ENCODE measurements around the gene TSHZ2.

The TSHZ2 gene

DNA sequence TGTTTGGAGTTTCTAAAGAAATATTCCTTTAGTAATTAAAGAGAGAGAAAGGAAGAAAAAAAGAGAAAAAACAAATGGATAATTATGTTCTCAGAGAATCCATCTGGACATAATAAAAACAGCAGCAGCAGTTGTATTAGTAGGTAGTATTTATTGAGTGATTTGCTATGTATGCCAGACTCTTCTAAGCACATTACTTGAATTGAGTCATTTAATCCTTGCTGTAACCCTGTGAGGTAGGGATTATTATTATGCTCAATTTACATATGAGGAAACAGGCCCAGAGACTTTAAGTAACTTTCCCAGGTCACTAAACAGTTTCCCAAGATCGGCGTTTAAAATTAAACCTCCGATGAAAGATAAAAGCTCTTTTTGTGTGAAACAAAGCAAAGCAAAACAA is 238.8 kb downstream of the TSHZ2 start:
- no peak for TF ChIP-seq POLR2AphosphoS5 (IDR thresholded peaks at IDR 0.05; ENCODE audit: low read depth, low read length)
- no peak for TF ChIP-seq SIN3A (IDR thresholded peaks at IDR 0.05; ENCODE audit: borderline replicate concordance, insufficient read depth, low read length)
- no peak for TF ChIP-seq TAF1 (IDR thresholded peaks at IDR 0.05; ENCODE audit: borderline replicate concordance, insufficient read depth, low read length)

DNA sequence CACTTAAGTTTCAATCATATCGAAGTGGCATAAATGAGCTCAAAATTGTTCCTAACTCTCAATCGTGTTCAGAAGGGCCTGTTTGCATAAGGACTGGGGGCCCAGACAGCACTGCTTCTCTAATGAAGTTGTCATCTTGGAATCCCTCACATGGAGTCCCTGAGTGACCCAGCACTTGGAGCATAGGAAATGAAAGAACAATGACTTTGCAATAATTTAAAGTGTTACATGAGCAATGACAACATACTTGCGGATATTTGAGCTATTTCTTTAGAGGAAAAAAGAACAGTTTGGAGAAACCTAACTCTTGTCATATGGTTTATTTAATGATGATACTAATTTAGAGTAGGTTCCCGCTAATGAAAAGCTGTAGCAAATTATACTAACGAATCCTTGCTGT is 239.9 kb downstream of the TSHZ2 start:
- TF ChIP-seq FOXP2 (optimal IDR thresholded peaks at IDR 0.05; ENCODE audit: borderline replicate concordance, extremely low read depth, extremely low read length, insufficient read depth) = no peak
- no peak for TF ChIP-seq SIN3A (IDR thresholded peaks at IDR 0.05; ENCODE audit: borderline replicate concordance, insufficient read depth, low read length)
- TF ChIP-seq TAF1 (IDR thresholded peaks at IDR 0.05; ENCODE audit: borderline replicate concordance, insufficient read depth, low read length) = no peak
- TF ChIP-seq, protein P1, sequence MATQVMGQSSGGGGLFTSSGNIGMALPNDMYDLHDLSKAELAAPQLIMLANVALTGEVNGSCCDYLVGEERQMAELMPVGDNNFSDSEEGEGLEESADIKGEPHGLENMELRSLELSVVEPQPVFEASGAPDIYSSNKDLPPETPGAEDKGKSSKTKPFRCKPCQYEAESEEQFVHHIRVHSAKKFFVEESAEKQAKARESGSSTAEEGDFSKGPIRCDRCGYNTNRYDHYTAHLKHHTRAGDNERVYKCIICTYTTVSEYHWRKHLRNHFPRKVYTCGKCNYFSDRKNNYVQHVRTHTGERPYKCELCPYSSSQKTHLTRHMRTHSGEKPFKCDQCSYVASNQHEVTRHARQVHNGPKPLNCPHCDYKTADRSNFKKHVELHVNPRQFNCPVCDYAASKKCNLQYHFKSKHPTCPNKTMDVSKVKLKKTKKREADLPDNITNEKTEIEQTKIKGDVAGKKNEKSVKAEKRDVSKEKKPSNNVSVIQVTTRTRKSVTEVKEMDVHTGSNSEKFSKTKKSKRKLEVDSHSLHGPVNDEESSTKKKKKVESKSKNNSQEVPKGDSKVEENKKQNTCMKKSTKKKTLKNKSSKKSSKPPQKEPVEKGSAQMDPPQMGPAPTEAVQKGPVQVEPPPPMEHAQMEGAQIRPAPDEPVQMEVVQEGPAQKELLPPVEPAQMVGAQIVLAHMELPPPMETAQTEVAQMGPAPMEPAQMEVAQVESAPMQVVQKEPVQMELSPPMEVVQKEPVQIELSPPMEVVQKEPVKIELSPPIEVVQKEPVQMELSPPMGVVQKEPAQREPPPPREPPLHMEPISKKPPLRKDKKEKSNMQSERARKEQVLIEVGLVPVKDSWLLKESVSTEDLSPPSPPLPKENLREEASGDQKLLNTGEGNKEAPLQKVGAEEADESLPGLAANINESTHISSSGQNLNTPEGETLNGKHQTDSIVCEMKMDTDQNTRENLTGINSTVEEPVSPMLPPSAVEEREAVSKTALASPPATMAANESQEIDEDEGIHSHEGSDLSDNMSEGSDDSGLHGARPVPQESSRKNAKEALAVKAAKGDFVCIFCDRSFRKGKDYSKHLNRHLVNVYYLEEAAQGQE (IDR thresholded peaks at IDR 0.05; ENCODE audit: insufficient read depth in 1 of 2, low read depth in 2 of 2, low read length in 2 of 2) = no peak
- TF ChIP-seq POLR2AphosphoS5 (IDR thresholded peaks at IDR 0.05; ENCODE audit: low read depth, low read length) = no peak

DNA sequence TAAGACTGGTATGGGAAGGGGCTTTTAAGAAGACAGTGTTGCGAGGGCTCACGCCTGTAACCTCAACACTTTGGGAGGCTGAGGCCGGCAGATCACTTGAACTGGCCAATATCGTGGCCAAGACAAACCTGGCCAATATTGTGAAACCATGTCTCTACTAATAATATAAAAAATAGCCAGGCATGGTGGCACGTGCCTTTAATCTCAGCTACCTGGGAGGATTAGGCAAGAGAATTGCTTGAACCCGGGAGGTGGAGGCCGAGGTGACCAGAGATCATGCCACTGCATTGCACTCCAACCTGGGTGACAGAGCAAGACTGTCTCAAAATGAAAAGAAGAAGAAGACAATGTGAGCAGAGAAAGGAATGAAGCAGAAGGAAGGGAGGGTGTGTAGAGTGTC is 242.2 kb downstream of the TSHZ2 start:
- TF ChIP-seq TAF1 (IDR thresholded peaks at IDR 0.05; ENCODE audit: borderline replicate concordance, insufficient read depth, low read length) (no peak), FOXP2 (optimal IDR thresholded peaks at IDR 0.05; ENCODE audit: borderline replicate concordance, extremely low read depth, extremely low read length, insufficient read depth) (no peak), SIN3A (IDR thresholded peaks at IDR 0.05; ENCODE audit: borderline replicate concordance, insufficient read depth, low read length) (no peak), POLR2AphosphoS5 (IDR thresholded peaks at IDR 0.05; ENCODE audit: low read depth, low read length) (no peak)
- TF ChIP-seq, protein P1 (IDR thresholded peaks at IDR 0.05; ENCODE audit: insufficient read depth in 1 of 2, low read depth in 2 of 2, low read length in 2 of 2) = no peak

DNA sequence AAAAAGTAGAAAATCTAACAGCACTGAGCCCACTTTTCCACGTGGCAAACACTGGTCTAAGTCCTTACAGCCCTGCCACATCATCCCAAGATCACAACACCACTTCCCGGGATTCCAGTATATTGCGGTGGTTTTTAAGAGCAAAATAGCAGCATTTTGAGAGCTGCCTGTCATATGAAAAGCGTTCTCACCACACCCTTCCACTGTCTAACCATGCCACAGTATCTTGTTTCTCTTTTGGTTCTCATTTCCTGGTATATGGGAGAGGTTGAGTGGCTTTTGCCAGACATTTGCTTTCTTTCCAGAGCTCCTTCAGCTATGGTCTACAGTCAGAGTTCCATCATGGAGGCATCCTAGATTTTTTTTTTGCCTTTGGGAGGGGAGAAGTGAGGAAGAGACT is 243.0 kb downstream of the TSHZ2 start:
- no peak for TF ChIP-seq SIN3A (IDR thresholded peaks at IDR 0.05; ENCODE audit: borderline replicate concordance, insufficient read depth, low read length)
- TF ChIP-seq, protein P1 (IDR thresholded peaks at IDR 0.05; ENCODE audit: insufficient read depth in 1 of 2, low read depth in 2 of 2, low read length in 2 of 2) = no peak
- no peak for TF ChIP-seq TAF1 (IDR thresholded peaks at IDR 0.05; ENCODE audit: borderline replicate concordance, insufficient read depth, low read length)
- no peak for TF ChIP-seq FOXP2 (optimal IDR thresholded peaks at IDR 0.05; ENCODE audit: borderline replicate concordance, extremely low read depth, extremely low read length, insufficient read depth)
- TF ChIP-seq POLR2AphosphoS5 (IDR thresholded peaks at IDR 0.05; ENCODE audit: low read depth, low read length) = no peak

DNA sequence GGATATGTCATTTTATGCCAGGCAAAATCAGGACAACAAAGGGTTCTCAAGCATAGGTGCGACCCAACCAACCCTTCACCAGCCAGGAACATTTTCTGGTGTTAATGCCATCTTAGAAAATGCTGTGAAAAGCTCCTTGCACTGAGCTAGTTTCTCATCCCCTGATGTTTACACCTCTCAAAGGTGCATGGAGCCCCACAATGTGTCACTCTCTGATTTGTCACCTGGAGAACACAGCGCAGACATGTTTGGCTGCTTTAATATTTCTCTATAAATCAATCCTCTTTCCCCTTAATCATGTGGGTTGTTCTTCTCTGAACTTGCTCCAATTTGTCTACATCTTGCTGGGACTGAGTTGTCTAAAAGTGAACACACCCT is 244.3 kb downstream of the TSHZ2 start:
- no peak for TF ChIP-seq POLR2AphosphoS5 (IDR thresholded peaks at IDR 0.05; ENCODE audit: low read depth, low read length)

DNA sequence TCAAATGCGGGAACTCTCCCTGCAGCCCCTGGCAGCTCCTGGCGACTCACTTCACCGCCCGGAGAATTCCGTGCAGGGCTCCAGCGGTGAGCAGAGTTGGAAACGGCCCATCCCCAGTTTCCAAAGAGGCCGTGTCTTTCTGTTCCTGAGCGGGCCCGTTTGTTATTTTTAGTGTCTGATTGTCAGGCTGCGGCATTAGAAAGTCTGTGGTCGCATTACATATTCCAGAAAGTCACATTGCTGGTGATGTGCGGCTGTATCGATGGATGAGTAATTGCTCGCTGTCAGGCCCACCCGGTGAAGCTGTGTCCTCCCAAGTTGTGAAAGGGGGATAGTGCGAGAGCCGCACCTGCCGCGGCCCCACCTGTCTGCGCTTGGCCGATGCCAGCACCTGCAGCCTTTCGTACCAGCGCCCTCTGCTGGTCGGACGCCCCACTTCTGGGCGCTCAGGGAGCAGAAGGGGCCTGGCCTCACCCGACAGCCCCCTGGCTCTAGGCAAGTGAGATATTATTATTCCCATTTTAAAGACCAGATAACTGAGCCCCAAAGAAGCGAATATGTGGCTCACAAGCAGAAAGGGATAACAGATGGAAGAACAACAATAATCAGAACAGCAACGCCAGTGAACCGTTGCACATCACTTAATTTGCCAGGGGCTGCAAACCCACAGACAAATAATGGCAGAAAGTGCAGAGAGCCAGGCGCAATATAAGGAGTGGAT is 244.9 kb downstream of the TSHZ2 start:
- no peak for TF ChIP-seq POLR2AphosphoS5 (IDR thresholded peaks at IDR 0.05; ENCODE audit: low read depth, low read length)
- TF ChIP-seq, protein P1 (IDR thresholded peaks at IDR 0.05; ENCODE audit: insufficient read depth in 1 of 2, low read depth in 2 of 2, low read length in 2 of 2) = no peak
- no peak for TF ChIP-seq FOXP2 (optimal IDR thresholded peaks at IDR 0.05; ENCODE audit: borderline replicate concordance, extremely low read depth, extremely low read length, insufficient read depth)

All from PFSK-1 (cell line).